HAP-1 (cell line): ENCODE data around the gene LAMB4.

ENCODE experiments used
- DNase-seq, 2 experiments: peaks; one replicate each; pipeline ENCODE4 v3.0.0-alpha.2; 2016 to 2020; ENCODE audit warnings: low spot score in 2 of 2
- H3K27me3 ChIP-seq: fragments of 250-450 bp; sonication (Bioruptor Pico); 2 replicates; pipeline ENCODE4 v1.5.1; 2020; ENCODE audit warnings: low read depth, mild to moderate bottlenecking, moderate library complexity
- H3K36me3 ChIP-seq: fragments of 250-450 bp; sonication (Bioruptor Pico); replicated peaks from 2 replicates; pipeline ENCODE4 v1.5.1; 2020; ENCODE audit warnings: mild to moderate bottlenecking
- H3K4me1 ChIP-seq: fragments of 250-450 bp; sonication (Bioruptor Pico); 2 replicates; pipeline ENCODE4 v1.5.1; 2020; ENCODE audit warnings: mild to moderate bottlenecking
- H3K4me3 ChIP-seq: fragments of 250-450 bp; sonication (Bioruptor Pico); 2 replicates; pipeline ENCODE4 v1.5.1; 2020; ENCODE audit warnings: mild to moderate bottlenecking, moderate library complexity
- H3K9me3 ChIP-seq: fragments of 250-450 bp; sonication (Bioruptor Pico); 2 replicates; pipeline ENCODE4 v1.5.1; 2020; ENCODE audit warnings: mild to moderate bottlenecking, moderate library complexity
- in situ Hi-C: fragments of 300-500 bp; cut with MboI; formaldehyde crosslinking; loops from 3 replicates; pipeline ENCODE4 v1.14.3; 2020; ENCODE audit warnings: low sequenced_read_pairs, inconsistent platforms, mixed read lengths

LAMB4 gene

GRCh38 chr7:108054537-108054936 lies 75.6 kb downstream of the LAMB4 start:
- Histone ChIP-seq H3K4me3 (no peak overlapping the region), H3K36me3 (no peaks in the 10 kb centered on the region), H3K4me1 (no peaks in the 10 kb centered on the region; the same call in 1 of the 2 replicates), H3K27me3 (no peaks in the 10 kb centered on the region), H3K9me3 (no peaks in the 10 kb centered on the region)
- in situ Hi-C loops = no loop called here
- no peak for DNase-seq

GRCh38 chr7:108053250-108053649 lies 76.9 kb downstream of the LAMB4 start:
- DNase-seq = no peak
- no peaks in the 10 kb centered on the region; the same call in 1 of the 2 replicates for H3K4me1 ChIP-seq
- H3K9me3 ChIP-seq = no peaks in the 10 kb centered on the region
- H3K4me3 ChIP-seq = no peak overlapping the region
- in situ Hi-C loops = no loop called here
- H3K27me3 ChIP-seq = no peaks in the 10 kb centered on the region
- no peaks in the 10 kb centered on the region for H3K36me3 ChIP-seq

GRCh38 chr7:108051454-108051853 lies 78.7 kb downstream of the LAMB4 start:
- no peak overlapping the region for H3K4me3 ChIP-seq
- DNase-seq = no peak
- H3K9me3 ChIP-seq = no peaks in the 10 kb centered on the region
- in situ Hi-C loops = no loop called here
- H3K27me3 ChIP-seq = no peaks in the 10 kb centered on the region
- H3K36me3 ChIP-seq = no peaks in the 10 kb centered on the region
- no peaks in the 10 kb centered on the region; the same call in 1 of the 2 replicates for H3K4me1 ChIP-seq

- H3K36me3 ChIP-seq = no peaks in the 10 kb centered on the region
- in situ Hi-C loops = no loop called here
- H3K27me3 ChIP-seq = no peaks in the 10 kb centered on the region
- no peak for DNase-seq
- H3K4me3 ChIP-seq = no peak overlapping the region
- H3K4me1 ChIP-seq = no peaks in the 10 kb centered on the region; the same call in 1 of the 2 replicates
- H3K9me3 ChIP-seq = no peaks in the 10 kb centered on the region
Measured at GRCh38 chr7:108049962-108050361, 80.2 kb downstream of the LAMB4 start.

GRCh38 chr7:108048422-108048821 lies 81.7 kb downstream of the LAMB4 start:
- no peak overlapping the region for H3K4me3 ChIP-seq
- in situ Hi-C loops = no loop called here
- H3K4me1 ChIP-seq = peaks cover 4% of the 10 kb centered on the region; the same call in 1 of the 2 replicates
- H3K36me3 ChIP-seq = no peaks in the 10 kb centered on the region
- no peaks in the 10 kb centered on the region for H3K9me3 ChIP-seq
- no peak for DNase-seq
- H3K27me3 ChIP-seq = no peaks in the 10 kb centered on the region

- no peak for DNase-seq
Measured at GRCh38 chr7:108046952-108047506, 83.1 kb downstream of the LAMB4 start.

GRCh38 chr7:108045669-108046068 lies 84.5 kb downstream of the LAMB4 start:
- Histone ChIP-seq H3K36me3 (no peaks in the 10 kb centered on the region), H3K9me3 (no peaks in the 10 kb centered on the region), H3K4me3 (no peak overlapping the region), H3K27me3 (no peaks in the 10 kb centered on the region), H3K4me1 (peaks cover 4% of the 10 kb centered on the region; the same call in 1 of the 2 replicates)
- DNase-seq = no peak
- in situ Hi-C loops = no loop called here

More at GRCh38 chr7:108046952-108047506, 83.1 kb downstream of the LAMB4 start:
- Histone ChIP-seq H3K36me3 (no peaks in the 10 kb centered on the region), H3K4me1 (peaks cover 4% of the 10 kb centered on the region; the same call in 1 of the 2 replicates), H3K27me3 (no peaks in the 10 kb centered on the region), H3K4me3 (no peak overlapping the region), H3K9me3 (no peaks in the 10 kb centered on the region)
- in situ Hi-C loops = no loop called here

- H3K4me3 ChIP-seq = no peak overlapping the region
- H3K36me3 ChIP-seq = no peaks in the 10 kb centered on the region
- H3K4me1 ChIP-seq = peaks cover 4% of the 10 kb centered on the region; the same call in 1 of the 2 replicates
- in situ Hi-C loops = no loop called here
- no peak for DNase-seq
- H3K27me3 ChIP-seq = 0 out of 2 replicates have a peak, but pooled peaks cover under 1% of the 10 kb centered on the region
- H3K9me3 ChIP-seq = no peaks in the 10 kb centered on the region
Measured at GRCh38 chr7:108045154-108045553, 85.0 kb downstream of the LAMB4 start.

GRCh38 chr7:108044345-108044744 lies 85.8 kb downstream of the LAMB4 start:
- no peak overlapping the region for H3K4me3 ChIP-seq
- in situ Hi-C loops = no loop called here
- peak in 1 of 2 experiments; percentile 53 for DNase-seq
- 0 out of 2 replicates have a peak, but pooled peaks cover 2% of the 10 kb centered on the region for H3K27me3 ChIP-seq
- no peaks in the 10 kb centered on the region for H3K9me3 ChIP-seq
- H3K36me3 ChIP-seq = no peaks in the 10 kb centered on the region
- peaks cover 4% of the 10 kb centered on the region; the same call in 1 of the 2 replicates for H3K4me1 ChIP-seq

- no peak overlapping the region for H3K4me3 ChIP-seq
- no peaks in the 10 kb centered on the region for H3K36me3 ChIP-seq
- H3K9me3 ChIP-seq = no peaks in the 10 kb centered on the region
- 0 out of 2 replicates have a peak, but pooled peaks cover 2% of the 10 kb centered on the region for H3K27me3 ChIP-seq
- peaks cover 3% of the 10 kb centered on the region; the same call in 1 of the 2 replicates for H3K4me1 ChIP-seq
- in situ Hi-C loops = no loop called here
- DNase-seq = no peak
Measured at GRCh38 chr7:108038986-108039385, 91.2 kb downstream of the LAMB4 start.

- no peak for DNase-seq
- in situ Hi-C loops = no loop called here
Measured at GRCh38 chr7:108037741-108038140, 92.4 kb downstream of the LAMB4 start.

GRCh38 chr7:108037140-108037539 lies 93.0 kb downstream of the LAMB4 start:
- no peaks in the 10 kb centered on the region for H3K9me3 ChIP-seq
- in situ Hi-C loops = no loop called here
- H3K36me3 ChIP-seq = no peaks in the 10 kb centered on the region
- H3K27me3 ChIP-seq = 0 out of 2 replicates have a peak, but pooled peaks cover 2% of the 10 kb centered on the region
- H3K4me1 ChIP-seq = no peaks in the 10 kb centered on the region
- no peak for DNase-seq
- no peak overlapping the region for H3K4me3 ChIP-seq

More at GRCh38 chr7:108037741-108038140, 92.4 kb downstream of the LAMB4 start:
- Histone ChIP-seq H3K36me3 (no peaks in the 10 kb centered on the region), H3K4me3 (no peak overlapping the region), H3K9me3 (no peaks in the 10 kb centered on the region), H3K4me1 (no peaks in the 10 kb centered on the region), H3K27me3 (0 out of 2 replicates have a peak, but pooled peaks cover 2% of the 10 kb centered on the region)

GRCh38 chr7:108034586-108034985 lies 95.6 kb downstream of the LAMB4 start:
- Histone ChIP-seq H3K27me3 (no peaks in the 10 kb centered on the region), H3K4me3 (no peak overlapping the region), H3K4me1 (no peaks in the 10 kb centered on the region), H3K9me3 (no peaks in the 10 kb centered on the region), H3K36me3 (no peaks in the 10 kb centered on the region)
- no peak for DNase-seq
- in situ Hi-C loops = no loop called here

- Histone ChIP-seq H3K27me3 (no peaks in the 10 kb centered on the region), H3K9me3 (no peaks in the 10 kb centered on the region), H3K4me3 (no peak overlapping the region), H3K36me3 (no peaks in the 10 kb centered on the region), H3K4me1 (no peaks in the 10 kb centered on the region)
- DNase-seq = no peak
- in situ Hi-C loops = no loop called here
Measured at GRCh38 chr7:108033776-108034497, 96.2 kb downstream of the LAMB4 start.
